DND-41 (cell line): Measurements from ENCODE around the gene MYADML2.

Experiments
- ATAC-seq: fragments of 200-7000 bp; cut with Tn5 transposase; 3 replicates; pipeline ENCODE4 v1.9.1; 2021; ENCODE audit warnings: low read depth; ENCODE audit not compliant: insufficient read depth
- DNase-seq: peaks from one replicate; pipeline ENCODE4 v3.0.0-alpha.2; 2020
- H2AFZ ChIP-seq: 2 replicates; pipeline ENCODE4 v1.6.0; 2012; ENCODE audit warnings: low read depth, low read length
- H3K27ac ChIP-seq: 2 replicates; pipeline ENCODE4 v1.5.1; 2012; ENCODE audit warnings: low read length, inconsistent platforms
- H3K27me3 ChIP-seq: fragments of 200-600 bp; sonication (generic); 2 replicates; pipeline ENCODE4 v1.6.0; 2012; ENCODE audit warnings: low read length, mild to moderate bottlenecking, inconsistent platforms; ENCODE audit not compliant: insufficient read depth, poor library complexity
- H3K36me3 ChIP-seq: 2 replicates; pipeline ENCODE4 v1.5.1; 2012; ENCODE audit warnings: low read length, inconsistent platforms; ENCODE audit not compliant: insufficient read depth
- H3K4me1 ChIP-seq: 2 replicates; pipeline ENCODE4 v1.5.1; 2012; ENCODE audit warnings: mild to moderate bottlenecking, low read length; ENCODE audit not compliant: insufficient read depth
- H3K4me2 ChIP-seq: 2 replicates; pipeline ENCODE4 v1.6.0; 2012; ENCODE audit warnings: mild to moderate bottlenecking, moderate library complexity, low read length, inconsistent platforms; ENCODE audit not compliant: insufficient read depth
- H3K4me3 ChIP-seq, 2 experiments: fragments of 200-600 bp in 1 of 2; shearing (Covaris generic) in 1 of 2; 2 replicates each; pipeline ENCODE4 v1.5.1; 2012 to 2016; ENCODE audit warnings: inconsistent platforms in 2 of 2, low read length in 2 of 2, mild to moderate bottlenecking in 2 of 2, low read depth in 1 of 2, moderate library complexity in 1 of 2
- H3K79me2 ChIP-seq: 2 replicates; pipeline ENCODE4 v1.6.0; 2012; ENCODE audit warnings: low read length, inconsistent platforms; ENCODE audit not compliant: insufficient read depth
- H3K9ac ChIP-seq: 2 replicates; pipeline ENCODE4 v1.6.0; 2012; ENCODE audit warnings: low read depth, mild to moderate bottlenecking, inconsistent platforms, low read length, moderate library complexity
- H3K9me3 ChIP-seq: 2 replicates; pipeline ENCODE4 v1.5.1; 2012; ENCODE audit warnings: low read length, moderate library complexity, mild to moderate bottlenecking, inconsistent platforms; ENCODE audit not compliant: insufficient read depth, severe bottlenecking
- H4K20me1 ChIP-seq: 2 replicates; pipeline ENCODE4 v1.6.0; 2012; ENCODE audit warnings: low read length; ENCODE audit not compliant: insufficient read depth
- CTCF ChIP-seq: IDR thresholded peaks from 2 replicates; pipeline ENCODE4 v1.5.1; 2012; ENCODE audit warnings: borderline replicate concordance, low read length, moderate library complexity, mild to moderate bottlenecking; ENCODE audit not compliant: poor library complexity, severe bottlenecking; ENCODE audit errors: extremely low read depth
- EZH2 ChIP-seq: IDR thresholded peaks from 3 replicates; pipeline ENCODE4 v1.6.1; 2012; ENCODE audit warnings: borderline replicate concordance, low read depth, mild to moderate bottlenecking, moderate library complexity, low read length, inconsistent platforms; ENCODE audit not compliant: severe bottlenecking

MYADML2 gene

GRCh38 chr17:81939218-81939617, 7.8 kb downstream of the MYADML2 start:
- no peaks in the 10 kb centered on the region for H3K9me3 ChIP-seq
- H3K79me2 ChIP-seq: no peaks in the 10 kb centered on the region
- H2AFZ ChIP-seq: no peak overlapping the region
- H3K4me2 ChIP-seq: no peak overlapping the region
- H3K27ac ChIP-seq: no peak overlapping the region
- H3K4me3 ChIP-seq: no peak overlapping the region
- H3K27me3 ChIP-seq: no peaks in the 10 kb centered on the region
- DNase-seq: no peak
- H3K4me1 ChIP-seq: no peaks in the 10 kb centered on the region
- no peaks in the 10 kb centered on the region for H4K20me1 ChIP-seq
- TF ChIP-seq CTCF (no peak), EZH2 (no peak)
- no peaks in the 10 kb centered on the region for H3K36me3 ChIP-seq
- no peak for ATAC-seq
- H3K9ac ChIP-seq: no peak overlapping the region

GRCh38 chr17:81935709-81936084, 11.3 kb downstream of the MYADML2 start:
- Histone ChIP-seq H3K9me3 (no peaks in the 10 kb centered on the region), H3K9ac (no peak overlapping the region)

GRCh38 chr17:81934850-81935708, 12.0 kb downstream of the MYADML2 start:
- 0 out of 3 replicates have a peak, but pooled peaks have one; percentile 12 for ATAC-seq
- no peaks in the 10 kb centered on the region for H3K79me2 ChIP-seq
- H4K20me1 ChIP-seq: no peaks in the 10 kb centered on the region
- H3K27me3 ChIP-seq: no peaks in the 10 kb centered on the region
- H2AFZ ChIP-seq: no peak overlapping the region
- no peaks in the 10 kb centered on the region for H3K9me3 ChIP-seq
- no peak for DNase-seq
- TF ChIP-seq CTCF (no peak), EZH2 (no peak)
- H3K27ac ChIP-seq: no peak overlapping the region
- no peak overlapping the region for H3K9ac ChIP-seq
- H3K4me1 ChIP-seq: no peaks in the 10 kb centered on the region
- no peaks in the 10 kb centered on the region for H3K36me3 ChIP-seq
- no peak overlapping the region for H3K4me3 ChIP-seq
- no peak overlapping the region for H3K4me2 ChIP-seq

More at GRCh38 chr17:81935709-81936084, 11.3 kb downstream of the MYADML2 start:
- ATAC-seq (no peak), DNase-seq (no peak)
- H3K27me3 ChIP-seq: no peaks in the 10 kb centered on the region
- no peak overlapping the region for H3K4me2 ChIP-seq
- no peak overlapping the region for H2AFZ ChIP-seq
- no peaks in the 10 kb centered on the region for H4K20me1 ChIP-seq
- no peaks in the 10 kb centered on the region for H3K79me2 ChIP-seq
- H3K4me3 ChIP-seq: no peak overlapping the region
- H3K36me3 ChIP-seq: no peaks in the 10 kb centered on the region
- no peaks in the 10 kb centered on the region for H3K4me1 ChIP-seq
- TF ChIP-seq CTCF: no peak
- TF ChIP-seq EZH2: no peak
- H3K27ac ChIP-seq: no peak overlapping the region
